Neural progenitor cell (in vitro differentiated cells): Measurements from ENCODE around the gene AMMECR1.

ENCODE experiments used
- CTCF ChIP-seq: fragments of 200-600 bp; sonication (generic); IDR thresholded peaks from 2 replicates; pipeline ENCODE4 v1.5.1; 2017; ENCODE audit warnings: antibody characterized with exemption, mild to moderate bottlenecking
- EZH2phosphoT487 ChIP-seq: fragments of 200-600 bp; sonication (generic); IDR thresholded peaks from 2 replicates; pipeline ENCODE4 v1.6.1; 2017; ENCODE audit warnings: antibody characterized with exemption

GRCh38 chrX:110308220-110308619, 9.7 kb downstream of the AMMECR1 start:
- no peak for TF ChIP-seq EZH2phosphoT487
- no peak for TF ChIP-seq CTCF
